Stimulated activated CD4-positive, alpha-beta T cell treated with anti-CD3 and anti-CD28 coated beads, Interleukin-4, amount 100 ng/mL, for 48 hours (primary cell): Measurements from ENCODE around the gene SHB.
"Not testable (repeated sequence)": the region's sequence is repeated elsewhere in the genome, so short reads cannot be mapped to it uniquely, and the experiment has no call there.

Source experiments
- DNase-seq, 2 donors: peaks; one replicate each; pipeline ENCODE4 v3.0.0-alpha.2; 2020; ENCODE audit warnings: low read depth in 2 of 2

The SHB gene

DNA sequence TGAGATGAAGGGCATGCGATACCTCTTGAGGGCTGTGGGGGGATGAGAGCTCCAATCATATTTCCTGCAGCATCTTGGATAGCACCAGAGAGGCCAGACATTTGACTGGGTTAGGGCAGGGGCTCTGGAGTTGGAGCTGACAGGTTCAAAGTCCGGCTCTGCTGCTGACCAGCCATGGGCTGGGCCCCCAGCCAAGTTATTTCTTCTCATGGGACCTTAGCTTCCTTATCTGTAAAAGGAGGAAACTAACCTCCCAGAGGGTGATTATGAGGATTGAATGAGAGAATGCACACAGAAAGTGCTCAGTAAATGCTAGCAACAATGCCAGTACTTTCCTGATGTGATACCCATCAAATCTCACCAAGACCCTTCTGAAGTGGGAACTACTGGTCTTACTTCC lies 99.9 kb downstream of the SHB start:
- no peak for DNase-seq

- no peak for DNase-seq
Observed at GRCh38 chr9:37968228-37968701, 100.8 kb downstream of the SHB start.

- DNase-seq = no peak
Observed at GRCh38 chr9:37967761-37968080, 101.3 kb downstream of the SHB start.

DNA sequence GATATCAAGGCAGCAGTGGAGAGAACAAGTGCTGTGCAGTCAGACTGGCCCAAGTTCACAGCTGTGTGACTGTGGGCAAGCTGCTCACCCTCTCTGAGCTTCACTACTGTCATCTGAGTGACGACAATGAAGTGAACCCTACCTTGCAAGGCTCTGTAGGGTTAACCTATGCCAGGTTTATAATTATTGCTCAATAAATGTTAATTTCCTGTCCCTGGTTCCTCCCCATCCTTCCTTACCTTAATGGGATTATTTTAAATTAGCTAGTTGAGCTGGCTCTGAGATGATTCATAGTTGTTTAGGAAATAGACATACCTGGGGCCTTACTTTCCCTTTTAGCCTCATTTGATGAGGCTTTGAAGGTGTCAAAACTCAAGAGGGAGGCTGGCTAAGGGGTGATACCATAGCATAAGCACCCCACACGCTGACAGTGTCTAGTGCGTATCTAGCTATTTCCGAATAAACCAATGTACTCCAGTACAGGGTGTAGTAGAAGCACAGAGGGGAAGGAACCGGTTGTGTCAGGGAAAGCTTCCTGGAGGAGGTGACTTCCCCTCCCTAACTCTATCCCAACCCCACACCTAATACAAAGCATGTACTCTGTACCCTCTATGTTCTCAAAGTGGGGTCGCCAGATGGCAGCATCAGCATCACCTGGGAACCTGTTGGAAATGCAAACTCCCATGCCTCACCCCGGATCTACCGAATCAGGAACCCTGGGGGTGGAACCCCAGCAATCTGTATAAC lies 101.8 kb downstream of the SHB start:
- no peak for DNase-seq

DNA sequence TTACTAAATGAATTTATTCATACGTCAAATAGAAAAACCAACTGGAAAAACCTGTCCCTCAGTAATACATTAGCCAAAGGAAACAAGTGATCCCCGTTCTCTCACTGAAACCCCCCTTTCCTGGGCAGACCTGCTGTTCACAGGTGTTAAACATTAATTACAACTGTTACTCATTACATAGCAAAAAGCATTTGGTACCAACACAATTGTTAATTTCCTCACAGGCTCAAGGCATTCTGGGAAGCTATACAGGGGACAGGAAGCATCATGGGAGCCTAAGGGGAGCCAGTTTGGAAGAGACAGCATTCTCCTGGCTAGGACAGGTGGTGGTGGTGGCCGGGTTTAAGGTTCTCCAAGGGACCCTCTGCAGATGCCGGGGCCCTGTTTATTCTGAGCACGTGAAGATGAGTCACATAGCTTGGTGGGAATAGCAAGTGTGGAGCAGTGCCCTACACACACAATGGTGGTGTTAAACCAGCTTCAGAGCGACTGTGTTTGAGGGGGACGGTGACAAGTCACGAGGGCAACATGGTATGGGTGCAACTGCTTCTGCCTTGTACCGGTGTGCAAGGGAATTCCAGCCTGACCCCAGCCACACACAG lies 102.5 kb downstream of the SHB start:
- no peak for DNase-seq

GRCh38 chr9:37965676-37966345 lies 103.2 kb downstream of the SHB start:
- DNase-seq = not testable (repeated sequence)

DNA sequence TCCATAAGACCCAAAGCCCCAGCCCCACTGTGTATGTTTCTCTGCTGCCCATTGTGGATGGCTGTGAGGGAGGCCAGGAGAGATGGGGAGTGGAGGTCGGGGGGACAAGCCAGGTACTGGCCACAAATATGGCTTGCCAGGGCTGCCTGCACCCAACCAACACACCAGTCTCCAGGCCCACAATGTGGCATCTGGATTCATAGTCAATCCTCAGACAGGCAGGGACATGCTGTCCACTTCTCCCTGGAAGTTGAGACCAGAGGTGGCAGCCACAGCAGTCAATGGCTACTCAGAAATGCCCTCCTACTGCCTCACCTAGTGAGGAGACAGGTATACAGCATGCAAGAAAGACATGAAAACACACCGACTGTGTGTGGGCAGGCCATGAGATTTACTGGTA lies 103.9 kb downstream of the SHB start:
- DNase-seq = no peak

DNA sequence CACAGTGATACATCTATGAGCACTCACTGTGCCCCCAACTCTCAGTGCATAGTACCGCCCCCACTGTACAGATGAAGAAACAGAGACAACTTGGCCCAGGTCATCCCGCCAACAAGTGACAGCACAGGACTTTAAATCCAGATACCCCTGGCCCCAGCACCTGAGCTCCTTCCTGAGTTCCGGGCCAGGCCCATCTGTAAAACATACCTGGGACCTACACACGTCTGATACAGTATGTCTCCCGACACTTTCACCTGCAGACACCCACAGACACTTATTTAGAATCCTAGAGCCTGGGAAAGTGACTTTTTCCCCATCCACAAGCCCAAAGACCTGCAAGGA lies 104.3 kb downstream of the SHB start:
- no peak for DNase-seq

DNA sequence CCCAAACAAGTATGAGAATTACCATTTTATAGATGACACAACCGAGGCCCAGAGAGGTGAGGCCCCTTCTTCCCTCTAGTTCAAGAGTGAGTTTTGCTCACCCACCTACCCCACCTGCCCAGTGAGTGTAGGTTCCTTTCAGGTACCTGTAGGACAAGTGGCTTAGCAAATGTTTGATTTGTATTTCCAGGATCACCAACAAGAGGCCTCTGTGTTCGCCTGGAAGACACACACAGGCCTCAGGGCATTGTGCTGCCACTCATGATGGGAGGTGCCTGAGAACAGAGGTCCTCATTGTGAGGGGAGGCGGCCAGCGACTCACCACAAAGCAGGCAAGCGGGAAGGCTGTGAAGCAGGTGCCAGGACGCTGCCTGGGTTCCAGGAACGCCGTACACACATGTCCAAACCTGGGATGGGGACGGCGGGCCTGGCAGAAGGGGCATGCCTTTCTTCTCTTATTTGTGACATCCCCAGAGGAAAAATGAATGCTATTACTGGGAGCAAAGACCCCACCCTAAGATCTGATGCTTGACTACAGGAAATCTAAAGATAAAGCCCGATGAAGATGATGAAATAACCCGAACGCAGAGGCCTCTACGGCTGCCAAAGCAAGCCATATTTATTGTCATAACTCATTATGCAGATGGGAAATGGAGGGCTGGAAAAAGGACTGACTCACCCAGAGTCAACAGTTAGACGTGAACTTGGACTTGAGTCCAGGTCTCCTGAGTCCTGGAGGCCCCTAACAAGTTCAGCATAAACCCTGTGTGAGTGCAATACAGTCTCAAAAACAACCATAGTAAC lies 104.9 kb downstream of the SHB start:
- DNase-seq = no peak

GRCh38 chr9:37961351-37961750 lies 107.7 kb downstream of the SHB start:
- DNase-seq = no peak

DNA sequence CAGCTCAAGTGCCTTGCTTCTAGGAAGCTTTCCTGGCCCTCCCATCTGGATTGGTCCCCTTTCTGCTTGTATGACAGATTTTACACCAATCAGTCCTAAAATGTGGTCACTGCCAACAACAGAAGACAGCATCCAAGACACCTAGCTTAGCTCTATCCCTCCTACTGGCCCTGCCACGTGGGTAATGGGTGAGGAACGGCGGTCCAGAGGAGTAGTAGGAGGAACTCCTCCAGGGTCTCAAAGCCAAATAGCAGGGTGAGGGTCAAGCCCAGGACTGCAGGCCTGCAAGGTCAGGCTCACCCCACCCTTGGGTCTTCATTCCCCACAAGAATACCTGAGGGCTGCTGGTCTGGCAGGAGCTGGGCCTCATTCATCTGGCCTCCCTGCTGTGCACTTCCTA lies 108.4 kb downstream of the SHB start:
- no peak for DNase-seq

DNA sequence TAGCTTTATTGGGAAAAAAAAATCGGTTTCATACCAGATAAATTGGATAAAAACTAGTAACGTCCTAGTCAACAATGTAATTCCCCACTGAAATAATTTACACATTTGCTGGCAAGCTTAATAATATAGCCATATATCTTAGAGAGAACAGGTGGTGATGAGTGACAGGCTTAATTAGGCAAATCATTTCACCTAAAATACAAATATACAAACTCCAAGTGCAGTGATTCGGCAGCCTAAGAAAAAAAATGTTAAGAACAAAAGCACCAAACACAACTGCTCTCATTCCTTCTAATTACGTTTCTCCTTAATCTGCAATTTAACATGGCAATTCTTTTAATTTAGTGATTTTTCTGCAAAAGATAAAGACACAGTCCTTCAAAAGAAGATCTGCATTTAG lies 109.1 kb downstream of the SHB start:
- no peak for DNase-seq

DNA sequence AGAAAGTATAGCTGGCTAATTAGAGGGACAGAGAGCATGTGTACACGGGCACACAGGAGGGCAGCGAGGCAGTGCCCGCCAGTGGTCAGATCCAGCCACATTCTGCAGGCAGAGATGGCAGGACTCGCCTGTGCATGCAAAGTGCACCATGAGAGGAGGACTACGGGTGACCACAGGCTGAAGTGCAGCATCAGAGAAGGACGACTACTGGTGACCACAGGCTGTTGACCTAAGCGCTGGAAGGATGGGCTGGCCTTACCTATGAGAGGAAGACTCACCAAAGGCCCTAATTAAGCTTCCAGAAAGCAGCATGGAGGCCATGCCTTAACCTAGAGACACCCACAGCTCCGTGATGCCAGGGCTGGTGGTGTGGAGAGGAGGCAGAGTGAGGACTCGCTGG lies 110.9 kb downstream of the SHB start:
- DNase-seq = no peak

GRCh38 chr9:37957664-37957953 lies 111.4 kb downstream of the SHB start:
- DNase-seq = no peak

DNA sequence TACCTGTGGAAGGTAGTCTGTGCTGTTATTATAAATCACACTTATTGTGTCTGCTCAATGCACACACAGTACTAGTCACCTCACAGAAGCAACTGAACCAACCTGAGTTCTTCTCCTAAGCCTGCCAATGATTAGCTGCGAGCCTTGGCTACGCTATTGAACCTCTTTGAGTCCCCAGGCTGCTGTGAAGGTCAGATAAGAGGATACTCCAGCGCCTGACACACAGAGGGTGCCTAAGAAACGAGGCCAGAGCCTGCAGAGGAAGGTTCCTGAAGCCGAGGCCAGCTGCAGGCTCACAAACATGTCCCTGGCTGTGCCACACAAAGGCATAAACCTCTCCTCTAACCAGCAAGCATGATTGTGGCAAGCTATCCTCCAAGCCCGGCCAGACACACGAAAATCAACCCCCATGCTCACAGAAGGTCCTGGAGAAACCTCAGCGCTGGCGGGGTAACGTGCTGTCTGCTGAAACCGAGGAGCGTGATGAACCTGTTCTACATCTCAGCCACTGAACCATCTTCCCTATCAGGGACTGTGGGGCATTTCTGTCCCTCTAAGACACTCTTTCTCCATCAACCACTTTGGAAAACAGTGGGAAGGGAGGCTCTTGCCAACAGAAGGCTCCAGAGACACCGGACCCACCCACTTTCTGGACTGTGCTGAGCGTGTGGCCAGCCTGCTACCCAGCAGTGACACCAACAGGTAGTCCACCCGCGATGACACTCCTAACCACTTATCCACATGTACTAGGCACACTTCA lies 111.9 kb downstream of the SHB start:
- DNase-seq = no peak

GRCh38 chr9:37956423-37956820 lies 112.6 kb downstream of the SHB start:
- DNase-seq = no peak

DNA sequence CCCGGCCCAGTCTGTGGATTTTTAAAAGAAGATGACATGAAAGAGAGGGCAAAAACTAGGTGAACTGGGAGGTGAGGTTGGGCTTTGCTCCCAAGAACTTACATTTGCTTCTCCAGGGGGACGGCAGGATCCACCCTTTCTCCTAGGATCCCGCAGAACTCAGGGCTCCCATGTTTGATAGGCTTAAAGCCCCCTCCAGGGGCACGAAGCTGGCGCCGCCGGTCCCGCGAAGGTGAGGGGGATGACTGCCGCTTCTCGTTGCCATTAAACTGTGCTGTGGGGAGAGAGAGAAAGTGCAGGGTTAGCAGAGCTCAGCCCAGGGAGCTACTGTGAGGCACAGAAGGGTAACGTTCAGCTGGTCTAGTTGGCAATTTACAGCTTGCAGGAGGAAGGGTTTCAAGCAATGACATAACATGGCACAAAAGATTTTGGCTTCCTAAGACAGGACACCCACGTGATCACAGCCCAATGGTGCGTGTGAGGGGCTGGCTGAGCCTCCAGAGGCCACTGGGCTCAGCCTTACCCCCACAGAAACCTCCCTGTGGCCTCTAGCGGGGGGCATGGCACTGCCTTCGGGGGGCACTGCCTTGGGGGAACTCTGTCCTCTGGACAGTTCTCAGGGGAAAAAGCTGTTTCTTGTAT lies 113.1 kb downstream of the SHB start:
- DNase-seq = no peak

DNA sequence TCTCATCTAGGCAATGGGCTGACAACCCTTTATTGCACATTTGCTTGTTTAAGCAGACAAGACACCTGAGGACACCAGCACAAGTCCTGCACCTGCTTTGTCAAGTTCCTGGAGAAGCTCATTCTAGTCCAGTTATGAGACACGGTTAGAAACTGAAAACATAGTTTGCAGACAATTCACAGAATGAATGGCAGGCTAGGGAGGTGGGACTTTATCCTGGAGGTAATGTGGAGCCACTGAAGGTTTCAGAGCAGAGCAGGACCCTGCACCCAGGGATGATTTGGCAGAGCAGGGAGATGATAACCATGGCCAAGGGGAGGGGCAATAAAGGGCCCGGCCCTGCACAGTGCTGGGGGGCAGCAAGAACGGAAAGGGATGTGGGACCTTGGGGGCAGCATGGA lies 114.4 kb downstream of the SHB start:
- DNase-seq = no peak

DNA sequence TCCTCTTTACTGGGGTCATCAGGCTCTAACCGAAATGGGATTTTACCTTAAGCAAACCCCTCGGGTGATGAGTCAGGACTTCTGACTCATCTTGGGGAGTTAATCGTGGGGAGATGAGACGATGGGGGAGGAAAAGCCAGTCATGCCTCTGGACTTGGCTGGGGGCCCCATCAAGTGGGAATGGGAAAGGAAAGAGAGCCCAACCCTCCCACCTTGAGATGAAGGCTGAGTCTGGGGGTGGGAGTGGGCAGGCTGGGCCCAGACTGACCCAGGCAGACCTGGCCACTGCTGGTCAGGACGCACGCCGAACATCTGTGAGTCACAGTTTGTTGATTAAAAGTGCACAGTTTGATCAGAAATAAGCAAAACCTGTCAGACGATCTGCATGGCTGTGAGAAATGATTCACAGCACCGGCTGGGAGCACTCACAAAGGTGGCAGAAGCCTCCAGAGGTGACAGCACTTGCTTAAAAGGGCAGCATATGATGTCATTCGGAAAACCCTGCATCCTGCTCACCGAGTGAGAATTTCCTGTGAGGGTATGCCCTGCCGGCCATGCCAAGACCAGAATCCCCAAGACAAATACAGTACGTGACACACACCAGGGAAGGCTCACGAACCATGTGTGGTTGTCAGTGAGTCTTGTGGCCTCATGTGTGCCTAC lies 115.1 kb downstream of the SHB start:
- DNase-seq = peak; percentile 17 to 28

- DNase-seq = no peak
Observed at GRCh38 chr9:37953206-37953774, 115.7 kb downstream of the SHB start.

DNA sequence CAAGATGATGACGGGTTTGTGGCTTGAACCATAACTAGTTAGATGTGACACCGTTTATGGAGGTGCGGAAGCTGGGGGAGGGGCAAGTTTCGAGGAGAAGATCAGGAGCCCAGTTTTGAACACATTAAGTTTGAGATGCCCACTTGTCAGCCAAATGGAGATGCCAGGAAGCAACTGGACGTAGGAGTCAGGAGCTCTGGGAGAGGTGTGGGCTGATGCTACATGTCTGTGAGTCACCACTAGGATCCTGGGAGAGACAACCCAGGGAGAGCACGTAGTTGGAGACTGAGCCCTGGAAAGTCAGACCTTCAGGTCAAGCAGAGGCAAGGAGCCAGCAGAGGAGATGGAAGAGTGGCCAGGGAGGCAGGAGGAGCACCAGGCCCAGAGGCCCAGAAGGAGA lies 116.3 kb downstream of the SHB start:
- DNase-seq = no peak
